Measurements from ENCODE around the gene GPC5. TPM values are rescaled to one million over a fixed set of nuclear protein-coding genes. Genes with fewer than 3 reads are reported as not detected.

The GPC5 gene
- total RNA-seq, 1 experiment from 2014 or later = 0.26 TPM

GRCh38 chr13:91358387-91358782 lies 40.0 kb upstream of the GPC5 start:
- in situ Hi-C loops (cut with HindIII; ENCODE audit: low pct_unique_long_range_greater_than_20kb, low sequenced_read_pairs) = no loop called here
- H3K4me3 ChIP-seq (ENCODE audit: low read depth in 2 of 2, low read length in 2 of 2) = no peak overlapping the region
- no peak overlapping the region for H3K27ac ChIP-seq (ENCODE audit: low read length)
- intact Hi-C loops (cut with micrococcal nuclease; ENCODE audit: unreplicated experiment) = no loop called here
- no peak for DNase-seq (ENCODE audit: low read depth, low spot score)
- H3K4me1 ChIP-seq (ENCODE audit: control insufficient read depth, insufficient read depth, low read length) = no peaks in the 10 kb centered on the region
- peak; percentile 35; the same call in 1 of the 2 replicates for TF ChIP-seq POLR2AphosphoS5 (IDR thresholded peaks at IDR 0.05; ENCODE audit: low read depth, low read length)
- no peak for TF ChIP-seq SIN3A (IDR thresholded peaks at IDR 0.05; ENCODE audit: borderline replicate concordance, insufficient read depth, low read depth, low read length)
- POLR2A ChIA-PET = no interaction called here
- no peaks in the 10 kb centered on the region for H3K9me3 ChIP-seq (ENCODE audit: control insufficient read depth, insufficient read depth, low read depth, low read length)
- CTCF ChIA-PET = no interaction called here
- ATAC-seq = no peak
- no TSS peak for BruUV-seq (replicated peaks)
- peaks cover 23% of the 10 kb centered on the region for H3K36me3 ChIP-seq (ENCODE audit: control insufficient read depth, insufficient read depth, low read length)
- no peaks in the 10 kb centered on the region for H3K27me3 ChIP-seq (ENCODE audit: control insufficient read depth, insufficient read depth, low read length)

DNA sequence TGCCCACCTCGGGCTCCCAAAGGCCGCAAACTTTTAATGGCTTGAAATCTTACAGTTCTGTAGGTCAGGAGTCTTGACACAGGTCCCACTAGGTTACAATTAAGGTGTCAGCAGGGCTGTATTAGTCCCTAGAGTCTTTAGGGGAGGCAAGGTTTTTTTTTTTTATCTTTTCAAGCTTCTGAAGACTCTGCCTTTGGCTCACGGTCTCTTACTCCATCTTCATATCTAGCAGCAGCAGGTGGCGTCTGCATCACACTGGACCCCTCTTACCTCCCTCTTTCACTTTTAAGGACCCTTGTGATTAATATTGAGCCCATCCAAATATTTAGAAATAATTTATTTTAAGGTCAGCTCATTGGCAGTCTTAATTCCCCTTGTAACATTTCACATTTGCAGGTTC lies 39.3 kb upstream of the GPC5 start:
- no TSS peak for BruUV-seq (replicated peaks)
- peaks cover 16% of the 10 kb centered on the region for H3K36me3 ChIP-seq (ENCODE audit: control insufficient read depth, insufficient read depth, low read length)
- no peak overlapping the region for H3K4me3 ChIP-seq (ENCODE audit: low read depth in 2 of 2, low read length in 2 of 2)
- POLR2A ChIA-PET = no interaction called here
- TF ChIP-seq CTCF (IDR thresholded peaks at IDR 0.05) = no peak
- no peak for TF ChIP-seq POLR2AphosphoS5 (IDR thresholded peaks at IDR 0.05; ENCODE audit: low read depth, low read length)
- TF ChIP-seq SIN3A (IDR thresholded peaks at IDR 0.05; ENCODE audit: borderline replicate concordance, insufficient read depth, low read depth, low read length) = no peak
- TF ChIP-seq TCF7L2 (IDR thresholded peaks at IDR 0.05; ENCODE audit: low read depth, low read length) = no peak
- TF ChIP-seq, protein P1, sequence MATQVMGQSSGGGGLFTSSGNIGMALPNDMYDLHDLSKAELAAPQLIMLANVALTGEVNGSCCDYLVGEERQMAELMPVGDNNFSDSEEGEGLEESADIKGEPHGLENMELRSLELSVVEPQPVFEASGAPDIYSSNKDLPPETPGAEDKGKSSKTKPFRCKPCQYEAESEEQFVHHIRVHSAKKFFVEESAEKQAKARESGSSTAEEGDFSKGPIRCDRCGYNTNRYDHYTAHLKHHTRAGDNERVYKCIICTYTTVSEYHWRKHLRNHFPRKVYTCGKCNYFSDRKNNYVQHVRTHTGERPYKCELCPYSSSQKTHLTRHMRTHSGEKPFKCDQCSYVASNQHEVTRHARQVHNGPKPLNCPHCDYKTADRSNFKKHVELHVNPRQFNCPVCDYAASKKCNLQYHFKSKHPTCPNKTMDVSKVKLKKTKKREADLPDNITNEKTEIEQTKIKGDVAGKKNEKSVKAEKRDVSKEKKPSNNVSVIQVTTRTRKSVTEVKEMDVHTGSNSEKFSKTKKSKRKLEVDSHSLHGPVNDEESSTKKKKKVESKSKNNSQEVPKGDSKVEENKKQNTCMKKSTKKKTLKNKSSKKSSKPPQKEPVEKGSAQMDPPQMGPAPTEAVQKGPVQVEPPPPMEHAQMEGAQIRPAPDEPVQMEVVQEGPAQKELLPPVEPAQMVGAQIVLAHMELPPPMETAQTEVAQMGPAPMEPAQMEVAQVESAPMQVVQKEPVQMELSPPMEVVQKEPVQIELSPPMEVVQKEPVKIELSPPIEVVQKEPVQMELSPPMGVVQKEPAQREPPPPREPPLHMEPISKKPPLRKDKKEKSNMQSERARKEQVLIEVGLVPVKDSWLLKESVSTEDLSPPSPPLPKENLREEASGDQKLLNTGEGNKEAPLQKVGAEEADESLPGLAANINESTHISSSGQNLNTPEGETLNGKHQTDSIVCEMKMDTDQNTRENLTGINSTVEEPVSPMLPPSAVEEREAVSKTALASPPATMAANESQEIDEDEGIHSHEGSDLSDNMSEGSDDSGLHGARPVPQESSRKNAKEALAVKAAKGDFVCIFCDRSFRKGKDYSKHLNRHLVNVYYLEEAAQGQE (IDR thresholded peaks at IDR 0.05; ENCODE audit: insufficient read depth in 1 of 2, low read depth in 2 of 2, low read length in 1 of 2) = no peak
- no peak overlapping the region for H3K27ac ChIP-seq (ENCODE audit: low read length)
- no peaks in the 10 kb centered on the region for H3K27me3 ChIP-seq (ENCODE audit: control insufficient read depth, insufficient read depth, low read length)
- CTCF ChIA-PET = no interaction called here
- no peaks in the 10 kb centered on the region for H3K9me3 ChIP-seq (ENCODE audit: control insufficient read depth, insufficient read depth, low read depth, low read length)
- DNase-seq (ENCODE audit: low read depth, low spot score) = no peak
- H3K4me1 ChIP-seq (ENCODE audit: control insufficient read depth, insufficient read depth, low read length) = no peaks in the 10 kb centered on the region
- no peak; the same call in 1 of the 2 replicates for ATAC-seq
- in situ Hi-C loops (cut with HindIII; ENCODE audit: low pct_unique_long_range_greater_than_20kb, low sequenced_read_pairs) = no loop called here
- intact Hi-C loops (cut with micrococcal nuclease; ENCODE audit: unreplicated experiment) = no loop called here

DNA sequence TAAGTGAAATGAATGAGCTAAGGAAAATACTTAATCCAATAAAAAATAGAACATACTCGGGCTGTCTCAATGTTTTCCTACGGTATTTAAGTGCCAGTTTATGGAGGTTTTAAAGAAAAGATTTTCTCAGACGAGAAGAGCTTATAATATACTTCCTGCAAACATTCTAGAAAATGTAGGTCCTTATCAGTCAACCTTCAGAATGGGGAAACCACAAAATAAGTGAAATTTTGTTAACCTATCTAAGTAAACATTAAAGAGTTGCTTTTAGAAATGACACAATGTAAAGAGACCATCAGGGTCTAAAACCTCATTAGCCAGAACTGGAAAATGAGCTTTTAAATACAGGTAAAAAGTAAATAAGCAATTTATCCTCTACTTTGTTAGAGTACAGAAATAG lies 38.8 kb upstream of the GPC5 start:
- Histone ChIP-seq H3K27ac (ENCODE audit: low read length) (no peak overlapping the region), H3K4me1 (ENCODE audit: control insufficient read depth, insufficient read depth, low read length) (no peaks in the 10 kb centered on the region), H3K9me3 (ENCODE audit: control insufficient read depth, insufficient read depth, low read depth, low read length) (no peaks in the 10 kb centered on the region), H3K27me3 (ENCODE audit: control insufficient read depth, insufficient read depth, low read length) (no peaks in the 10 kb centered on the region), H3K36me3 (ENCODE audit: control insufficient read depth, insufficient read depth, low read length) (peaks cover 11% of the 10 kb centered on the region), H3K4me3 (ENCODE audit: low read depth in 2 of 2, low read length in 2 of 2) (no peak overlapping the region)
- no peak for TF ChIP-seq CTCF (IDR thresholded peaks at IDR 0.05)
- TF ChIP-seq TCF7L2 (IDR thresholded peaks at IDR 0.05; ENCODE audit: low read depth, low read length) = no peak
- TF ChIP-seq, protein P1 (IDR thresholded peaks at IDR 0.05; ENCODE audit: insufficient read depth in 1 of 2, low read depth in 2 of 2, low read length in 1 of 2) = no peak
- no peak for TF ChIP-seq SIN3A (IDR thresholded peaks at IDR 0.05; ENCODE audit: borderline replicate concordance, insufficient read depth, low read depth, low read length)
- TF ChIP-seq POLR2AphosphoS5 (IDR thresholded peaks at IDR 0.05; ENCODE audit: low read depth, low read length) = no peak
- POLR2A ChIA-PET = no interaction called here
- CTCF ChIA-PET = no interaction called here
- no peak for DNase-seq (ENCODE audit: low read depth, low spot score)
- no peak for ATAC-seq
- intact Hi-C loops (cut with micrococcal nuclease; ENCODE audit: unreplicated experiment) (no loop called here), in situ Hi-C loops (cut with HindIII; ENCODE audit: low pct_unique_long_range_greater_than_20kb, low sequenced_read_pairs) (no loop called here)
- BruUV-seq (replicated peaks) = no TSS peak
